Activated CD4-positive, alpha-beta T cell treated with anti-CD3 and anti-CD28 coated beads for 36 hours (primary cell): ENCODE data around the gene MMP24OS. TPM values are rescaled to one million over a fixed set of nuclear protein-coding genes. Genes with fewer than 3 reads are reported as not detected.

Experiments used
- total RNA-seq, 2 experiments: library from RNA; stranded (reverse); gene quantifications; one replicate each; pipeline ENCODE4 v1.2.3, GENCODE V29; 2021

MMP24OS gene
- total RNA-seq, 2 experiments from 2014 or later: 44.6 to 56.8 TPM

Other genes starting within 250 kb of the MMP24OS start
- 10 to 100 TPM; 36.0 to 39.6 TPM for gene TRPC4AP, start 185.3 kb downstream of the MMP24OS start, total RNA-seq
- gene EDEM2, start 130.8 kb downstream of the MMP24OS start, total RNA-seq: 10 to 100 TPM; 16.5 to 18.2 TPM
- 1 to 10 TPM in 1 of 2 experiments, under 1 TPM in 1; 0.87 to 1.2 TPM for gene PROCR, start 106.0 kb downstream of the MMP24OS start, total RNA-seq
- not detected for gene MMP24, start 51.4 kb downstream of the MMP24OS start, total RNA-seq
- gene EIF6, start 6.7 kb upstream of the MMP24OS start, total RNA-seq: 100 to 1,000 TPM; 110 to 124 TPM
- not detected for gene FAM83C, start 14.3 kb upstream of the MMP24OS start, total RNA-seq
- gene UQCC1, start 133.9 kb upstream of the MMP24OS start, total RNA-seq: 10 to 100 TPM; 51.0 to 54.6 TPM
- not detected for gene GDF5, start 160.1 kb upstream of the MMP24OS start, total RNA-seq
- gene CEP250, start 177.5 kb upstream of the MMP24OS start, total RNA-seq: 10 to 100 TPM; 50.4 to 60.2 TPM